B cell (primary cell): ENCODE data around the gene TBCEL. TPM values are rescaled to one million over a fixed set of nuclear protein-coding genes. Genes with fewer than 3 reads are reported as not detected.

Experiments
- ATAC-seq: fragments of 200-7000 bp; cut with Tn5 transposase; one replicate; pipeline ENCODE4 v1.10.0; 2021; ENCODE audit warnings: low read depth, mild to moderate bottlenecking, moderate number of reproducible peaks, moderate library complexity
- CTCF ChIA-PET: fragments of 350-600 bp; sonication (Branson Sonifier 250); formaldehyde crosslinking; loops from one replicate; lab custom pipeline; 2021; ENCODE audit warnings: antibody characterized with exemption, inconsistent platforms; lab: Charles Lee
- POLR2A ChIA-PET: fragments of 350-600 bp; sonication (Branson Sonifier 250); formaldehyde crosslinking; loops from one replicate; lab custom pipeline; 2021; ENCODE audit warnings: antibody characterized with exemption; lab: Charles Lee
- DNase-seq: peaks from one replicate; pipeline ENCODE4 v3.0.0; 2013
- H2AFZ ChIP-seq: 2 replicates; pipeline ENCODE4 v1.6.1; 2012; ENCODE audit warnings: mild to moderate bottlenecking, low read depth, low read length; ENCODE audit not compliant: insufficient read depth, poor library complexity, severe bottlenecking
- H3K27ac ChIP-seq, 2 donors: 1 replicate in 1 of 2; 2 replicates in 1 of 2; pipeline ENCODE4 v1.5.1; 2012 to 2013; ENCODE audit warnings: low read length in 2 of 2, mild to moderate bottlenecking in 2 of 2, moderate library complexity in 1 of 2
- H3K27me3 ChIP-seq, 4 experiments: fragments of 200-600 bp in 1 of 4; sonication (generic) in 1 of 4; replicated peaks in 1 of 4; 1 replicate in 2 of 4; 2 replicates in 2 of 4; pipeline versions ENCODE4 v1.6.1 to v1.7.0; 2013 to 2016; ENCODE audit warnings: low read length in 3 of 4, mild to moderate bottlenecking in 2 of 4, mixed read lengths in 1 of 4, moderate library complexity in 1 of 4; ENCODE audit not compliant: insufficient read depth in 4 of 4, control insufficient read depth in 3 of 4; ENCODE audit errors: control extremely low read depth in 1 of 4
- H3K36me3 ChIP-seq, 2 experiments: replicated peaks in 1 of 2; 1 replicate in 1 of 2; 2 replicates in 1 of 2; pipeline versions ENCODE4 v1.6.1 to v1.7.1; 2013; ENCODE audit warnings: low read length in 1 of 2; ENCODE audit not compliant: insufficient read depth in 2 of 2, control insufficient read depth in 1 of 2; ENCODE audit errors: control extremely low read depth in 1 of 2, extremely low read depth in 1 of 2
- H3K4me1 ChIP-seq, 2 donors: fragments of 200-600 bp in 1 of 2; sonication (generic) in 1 of 2; 1 replicate in 1 of 2; 2 replicates in 1 of 2; pipeline versions ENCODE4 v1.5.1 to v1.6.1; 2013 to 2017; ENCODE audit warnings: low read length in 2 of 2; ENCODE audit not compliant: control insufficient read depth in 2 of 2, insufficient read depth in 2 of 2
- H3K4me2 ChIP-seq: replicated peaks from 2 replicates; pipeline ENCODE3; 2012; ENCODE audit warnings: mild to moderate bottlenecking, low read depth, low read length; ENCODE audit not compliant: poor library complexity, severe bottlenecking
- H3K4me3 ChIP-seq, 5 experiments: fragments of 200-600 bp in 1 of 5; sonication (generic) in 1 of 5; 1 replicate in 3 of 5; 2 replicates in 2 of 5; pipeline versions ENCODE4 v1.5.1 to v1.7.0; 2011 to 2016; ENCODE audit warnings: low read length in 4 of 5, mild to moderate bottlenecking in 4 of 5, low read depth in 2 of 5, control low read depth in 1 of 5, moderate library complexity in 1 of 5; ENCODE audit not compliant: insufficient read depth in 1 of 5; ENCODE audit errors: control extremely low read depth in 1 of 5, extremely low read depth in 1 of 5
- H3K79me2 ChIP-seq: fragments of 200-600 bp; sonication (generic); one replicate; pipeline ENCODE4 v1.6.0; 2016; ENCODE audit warnings: low read length; ENCODE audit not compliant: control insufficient read depth, insufficient read depth
- H3K9ac ChIP-seq: fragments of 200-600 bp; sonication (generic); 2 replicates; pipeline ENCODE4 v1.6.1; 2017; ENCODE audit warnings: mild to moderate bottlenecking, low read length, moderate library complexity
- H3K9me3 ChIP-seq, 3 donors: one replicate each; pipeline versions ENCODE4 v1.6.1 to v1.7.1; 2013; ENCODE audit warnings: low read length in 2 of 3; ENCODE audit not compliant: control insufficient read depth in 2 of 3, insufficient read depth in 1 of 3; ENCODE audit errors: control extremely low read depth in 1 of 3
- H4K20me1 ChIP-seq: 2 replicates; pipeline ENCODE4 v1.6.0; 2012; ENCODE audit warnings: mild to moderate bottlenecking, low read length; ENCODE audit not compliant: insufficient read depth, control insufficient read depth, poor library complexity, severe bottlenecking
- H3K27ac Mint-ChIP-seq: one replicate; pipeline ENCODE4 v1.8.0; 2021; ENCODE audit warnings: mixed read lengths
- H3K27me3 Mint-ChIP-seq: one replicate; pipeline ENCODE4 v1.8.0; 2021; ENCODE audit warnings: mixed read lengths
- H3K4me1 Mint-ChIP-seq: one replicate; pipeline ENCODE4 v1.8.0; 2021; ENCODE audit warnings: mixed read lengths
- H3K4me3 Mint-ChIP-seq: one replicate; pipeline ENCODE4 v1.8.0; 2021; ENCODE audit warnings: mixed read lengths
- H3K9me3 Mint-ChIP-seq: one replicate; pipeline ENCODE4 v1.8.0; 2022; ENCODE audit warnings: mixed read lengths; ENCODE audit not compliant: insufficient read depth
- EZH2 ChIP-seq: IDR thresholded peaks from 2 replicates; pipeline ENCODE4 v1.6.1; 2012; ENCODE audit warnings: borderline replicate concordance, low read depth, mild to moderate bottlenecking, moderate library complexity, low read length; ENCODE audit not compliant: insufficient read depth, poor library complexity, severe bottlenecking
- WGBS: methylation state at CpG from one replicate; pipeline ENCODE4 v1.1.5; 2013; ENCODE audit warnings: missing lambda C conversion rate; ENCODE audit not compliant: insufficient coverage; 5-methylcytosine and 5-hydroxymethylcytosine counted together
- intact Hi-C: fragments of 100-400 bp; cut with micrococcal nuclease; formaldehyde crosslinking; loops from one replicate; pipeline ENCODE4 v1.10.0; 2022
- polyA plus RNA-seq: library from polyadenylated mRNA; depleted of rRNA; stranded (reverse); fragments of >200 nt; gene quantifications from 2 replicates; pipeline ENCODE4 v1.2.3, GENCODE V29; 2012
- total RNA-seq, 2 donors: library from RNA; stranded (reverse); fragments of 120-200 nt in 1 of 2; gene quantifications; 1 replicate in 1 of 2; 2 replicates in 1 of 2; pipeline versions ENCODE4 v1.2.3 to v1.2.4, GENCODE V29; 2013 to 2022
- TF ChIP-seq, protein P1 (sequence below): fragments of 200-600 bp; IDR thresholded peaks from one replicate; pipeline ENCODE4 v1.8.0; 2022; ENCODE audit warnings: antibody characterized with exemption, mild to moderate bottlenecking

Gene TBCEL
- total and polyA plus RNA-seq, 2 donors (not counting 1 experiment from before 2014, with no cell fraction given), result 3.5 to 22.8 TPM

DNA sequence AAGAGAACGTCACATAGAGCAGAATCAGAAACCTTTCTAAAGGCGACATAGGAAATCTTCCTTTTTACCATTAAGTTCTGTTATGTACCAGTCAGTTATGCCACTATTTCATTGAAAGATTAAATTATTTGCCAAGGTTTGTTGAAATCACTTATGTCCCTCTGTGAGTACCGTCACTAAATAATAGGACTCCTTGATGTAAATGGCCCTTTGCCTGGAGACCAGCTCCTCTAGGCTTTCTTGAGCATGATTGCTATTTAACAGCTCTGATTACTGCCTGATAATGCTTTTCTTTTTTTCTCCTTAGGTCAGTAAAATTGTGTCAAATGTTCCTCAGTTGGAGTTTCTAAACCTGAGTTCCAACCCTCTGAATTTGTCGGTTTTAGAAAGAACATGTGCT, 29.3 kb downstream of the TBCEL start:
- Histone ChIP-seq H3K4me1 (no peaks in the 10 kb centered on the region), H3K9me3 (no peaks in the 10 kb centered on the region), H4K20me1 (no peaks in the 10 kb centered on the region), H3K4me3 (no peak overlapping the region), H3K9ac (no peak overlapping the region), H3K4me2 (no peak overlapping the region), H3K79me2 (no peaks in the 10 kb centered on the region), H3K27ac (no peak overlapping the region), H2AFZ (no peak overlapping the region), H3K36me3 (peaks cover 2 to 42% of the 10 kb centered on the region in 2 experiments), H3K27me3 (no peaks in the 10 kb centered on the region)
- POLR2A ChIA-PET, result no interaction called here
- WGBS, result 100% methylated on average over 2 of the region's 4 CpGs
- DNase-seq (no peak), ATAC-seq (no peak)
- intact Hi-C loops, result no loop called here
- H3K27ac Mint-ChIP-seq, result no peak overlapping the region
- CTCF ChIA-PET, result no interaction called here
- H3K4me1 Mint-ChIP-seq, result no peaks in the 10 kb centered on the region
- no peaks in the 10 kb centered on the region for H3K9me3 Mint-ChIP-seq
- no peaks in the 10 kb centered on the region for H3K27me3 Mint-ChIP-seq
- H3K4me3 Mint-ChIP-seq, result no peak overlapping the region
- TF ChIP-seq, protein P1, sequence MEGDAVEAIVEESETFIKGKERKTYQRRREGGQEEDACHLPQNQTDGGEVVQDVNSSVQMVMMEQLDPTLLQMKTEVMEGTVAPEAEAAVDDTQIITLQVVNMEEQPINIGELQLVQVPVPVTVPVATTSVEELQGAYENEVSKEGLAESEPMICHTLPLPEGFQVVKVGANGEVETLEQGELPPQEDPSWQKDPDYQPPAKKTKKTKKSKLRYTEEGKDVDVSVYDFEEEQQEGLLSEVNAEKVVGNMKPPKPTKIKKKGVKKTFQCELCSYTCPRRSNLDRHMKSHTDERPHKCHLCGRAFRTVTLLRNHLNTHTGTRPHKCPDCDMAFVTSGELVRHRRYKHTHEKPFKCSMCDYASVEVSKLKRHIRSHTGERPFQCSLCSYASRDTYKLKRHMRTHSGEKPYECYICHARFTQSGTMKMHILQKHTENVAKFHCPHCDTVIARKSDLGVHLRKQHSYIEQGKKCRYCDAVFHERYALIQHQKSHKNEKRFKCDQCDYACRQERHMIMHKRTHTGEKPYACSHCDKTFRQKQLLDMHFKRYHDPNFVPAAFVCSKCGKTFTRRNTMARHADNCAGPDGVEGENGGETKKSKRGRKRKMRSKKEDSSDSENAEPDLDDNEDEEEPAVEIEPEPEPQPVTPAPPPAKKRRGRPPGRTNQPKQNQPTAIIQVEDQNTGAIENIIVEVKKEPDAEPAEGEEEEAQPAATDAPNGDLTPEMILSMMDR, result no peak
- no peak for TF ChIP-seq EZH2

- H3K4me2 ChIP-seq, result no peak overlapping the region
- H2AFZ ChIP-seq, result no peak overlapping the region
- no peak for DNase-seq
- H3K79me2 ChIP-seq, result no peaks in the 10 kb centered on the region
- H3K4me1 Mint-ChIP-seq, result no peaks in the 10 kb centered on the region
- no peaks in the 10 kb centered on the region for H3K4me1 ChIP-seq
- intact Hi-C loops, result no loop called here
- 100% methylated on average over 1 of the region's 2 CpGs for WGBS
- no peak for ATAC-seq
- H3K36me3 ChIP-seq, result peaks cover 2 to 33% of the 10 kb centered on the region in 2 experiments
- no peaks in the 10 kb centered on the region for H3K27me3 ChIP-seq
- H3K9me3 ChIP-seq, result no peaks in the 10 kb centered on the region
- ChIA-PET POLR2A (no interaction called here), CTCF (interaction anchor here (1.0 kb wide), 1 partner anchor 10 kb away, joined by 5 read pairs; no protein-coding TSS in a partner anchor)
- H3K27ac ChIP-seq, result no peak overlapping the region
- no peaks in the 10 kb centered on the region for H4K20me1 ChIP-seq
- H3K4me3 ChIP-seq, result no peak overlapping the region
- no peak overlapping the region for H3K9ac ChIP-seq
- H3K9me3 Mint-ChIP-seq, result no peaks in the 10 kb centered on the region
- no peak overlapping the region for H3K27ac Mint-ChIP-seq
- TF ChIP-seq, protein P1, result no peak
- TF ChIP-seq EZH2, result no peak
- no peaks in the 10 kb centered on the region for H3K27me3 Mint-ChIP-seq
- H3K4me3 Mint-ChIP-seq, result no peak overlapping the region
These were observed 30.4 kb downstream of the TBCEL start for GRCh38 chr11:121054266-121054665.
